Transverse colon (tissue), 4 donors: ENCODE results near the gene CASP5. TPM values are rescaled to one million over a fixed set of nuclear protein-coding genes. Genes with fewer than 3 reads are reported as not detected.
"Not testable (repeated sequence)": the region's sequence is repeated elsewhere in the genome, so short reads cannot be mapped to it uniquely, and the experiment has no call there.

ENCODE experiments used
- DNase-seq: peaks from one replicate; pipeline ENCODE4 v3.0.0-alpha.2; 2019
- H3K27ac ChIP-seq, 4 donors: fragments of 200-600 bp; sonication (generic); 2 replicates each; pipeline ENCODE4 v1.5.1; 2016 to 2018; ENCODE audit warnings: inconsistent platforms in 4 of 4
- H3K27me3 ChIP-seq: fragments of 200-600 bp; sonication (generic); 2 replicates; pipeline ENCODE4 v1.5.1; 2017; ENCODE audit warnings: inconsistent platforms
- H3K36me3 ChIP-seq, 4 donors: fragments of 200-600 bp; sonication (generic); 2 replicates each; pipeline ENCODE4 v1.5.1; 2017 to 2019; ENCODE audit warnings: inconsistent platforms in 4 of 4
- H3K4me1 ChIP-seq, 4 donors: fragments of 200-600 bp; sonication (generic); 2 replicates each; pipeline ENCODE4 v1.5.1; 2017 to 2020; ENCODE audit warnings: inconsistent platforms in 4 of 4
- H3K4me3 ChIP-seq, 4 donors: fragments of 200-600 bp; sonication (generic); 1 replicate in 1 of 4; 2 replicates in 3 of 4; pipeline versions ENCODE4 v1.5.1 to v1.6.1; 2017 to 2019; ENCODE audit warnings: inconsistent platforms in 4 of 4
- H3K9me3 ChIP-seq, 2 donors: fragments of 200-600 bp; sonication (generic); 2 replicates each; pipeline ENCODE4 v1.5.1; 2017 to 2019; ENCODE audit warnings: inconsistent platforms in 2 of 2
- EP300 ChIP-seq: sonication (generic); formaldehyde crosslinking; IDR thresholded peaks from one replicate; pipeline ENCODE4 v1.6.1; 2017; ENCODE audit warnings: antibody characterized with exemption, low read depth
- POLR2A ChIP-seq: fragments of 450-650 bp; IDR thresholded peaks from one replicate; pipeline ENCODE4 v1.6.1; 2016; ENCODE audit warnings: antibody characterized with exemption, mild to moderate bottlenecking, moderate library complexity
- POLR2AphosphoS5 ChIP-seq, 3 donors: sonication (generic); formaldehyde crosslinking; IDR thresholded peaks; one replicate each; pipeline ENCODE4 v1.6.1; 2016; ENCODE audit warnings: antibody characterized with exemption in 3 of 3
- WGBS, 2 donors: methylation state at CpG; one replicate each; pipeline ENCODE4 v1.1.5; 2018; ENCODE audit warnings: low coverage in 1 of 2; 5-methylcytosine and 5-hydroxymethylcytosine counted together
- in situ Hi-C, 4 donors: fragments of 200-750 bp; cut with MboI; loops; one replicate each; pipeline versions ENCODE4 v1.15.0 to v1.15.1; 2017; ENCODE audit warnings: low sequenced_read_pairs in 3 of 4, low pct_ligation_motif_present in 1 of 4, low pct_unique_long_range_greater_than_20kb in 1 of 4
- intact Hi-C: fragments of 100-400 bp; cut with DNase I; formaldehyde crosslinking; loops from one replicate; pipeline ENCODE4 v1.15.1; 2023; ENCODE audit warnings: low total_unique reads
- total RNA-seq, 4 donors: library from RNA; depleted of rRNA; stranded (reverse); fragments of >200 nt; gene quantifications; one replicate each; pipeline ENCODE4 v1.1.0, GENCODE V29; 2016
- TF ChIP-seq, protein P1 (sequence below), 5 experiments: fragments of 200-600 bp in 3 of 5; fragments of 450-650 bp in 2 of 5; sonication (generic) in 3 of 5; IDR thresholded peaks; 1 replicate in 2 of 5; 2 replicates in 3 of 5; pipeline ENCODE4 v1.5.1; 2016 to 2017; ENCODE audit warnings: antibody characterized with exemption in 5 of 5, inconsistent platforms in 3 of 5, mild to moderate bottlenecking in 2 of 5, moderate library complexity in 1 of 5

The CASP5 gene
- total RNA-seq: 10 to 100 TPM; 27.2 to 63.1 (median 38.0) TPM

DNA sequence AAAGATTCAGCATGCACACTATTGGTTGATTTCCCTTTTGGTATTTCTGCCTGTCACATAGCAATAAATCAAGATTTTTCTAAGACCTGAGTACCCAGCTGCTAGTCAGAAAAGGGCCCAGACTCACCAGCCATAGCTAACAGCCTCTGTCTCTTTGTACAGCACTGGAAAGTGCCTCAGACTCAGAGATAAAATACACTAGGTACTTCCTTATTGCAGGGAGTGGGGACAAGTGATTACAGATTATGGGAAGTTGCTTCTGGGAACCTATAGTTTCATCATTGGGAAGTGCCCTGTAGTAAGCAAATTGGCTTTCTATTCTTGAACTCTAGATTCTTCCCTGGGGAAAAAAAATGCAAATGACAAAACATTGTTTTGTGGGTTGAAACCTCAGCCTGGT, at the start of gene CASP5:
CASP5 (minus strand) TSS at position 166 of the 400 bp plus-strand sequence; CDS start at position 134, 32 bp downstream.
- Histone ChIP-seq H3K9me3 (no peaks in the 10 kb centered on the region), H3K4me1 (peaks cover 0 to 19% (median 6%) of the 10 kb centered on the region in 4 donors), H3K4me3 (peak within 1 kb of the TSS in 1 of 4 donors; percentile 1), H3K27ac (peak within 1 kb of the TSS; percentile 72 to 79 (median 74)), H3K27me3 (no peaks in the 10 kb centered on the region), H3K36me3 (peaks cover 0 to 9% (median 0%) of the 10 kb centered on the region in 4 donors)
- TF ChIP-seq POLR2A: peak; percentile 48
- TF ChIP-seq EP300: no peak
- peak in 2 of 3 donors; percentile 63 to 88 for TF ChIP-seq POLR2AphosphoS5 (IDR thresholded peaks at IDR 0.05)
- DNase-seq: peak; percentile 46
- intact Hi-C loops: no loop called here
- in situ Hi-C loops: no loop called here

DNA sequence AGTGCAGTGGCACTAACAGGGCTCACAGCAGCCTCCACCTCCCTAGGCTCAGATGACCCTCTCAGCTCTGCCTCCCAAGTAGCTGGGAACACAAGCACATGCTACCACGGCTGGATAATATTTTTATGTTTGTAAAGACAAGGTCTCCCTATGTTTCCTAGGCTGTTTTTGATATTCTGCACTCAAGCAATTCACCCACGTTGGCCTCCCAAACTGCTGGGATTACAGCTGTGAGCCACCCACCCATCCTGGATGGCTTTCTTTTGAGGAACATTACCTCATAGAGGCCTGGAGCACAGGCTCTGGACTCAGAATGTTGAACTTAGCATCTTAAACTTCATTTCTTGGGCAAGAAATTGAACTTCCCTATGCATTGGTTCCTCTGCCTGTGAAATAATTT, 49.1 kb upstream of the CASP5 start:
- H3K27ac ChIP-seq, H3K4me1 ChIP-seq, H3K36me3 ChIP-seq, H3K27me3 ChIP-seq, intact Hi-C loops, H3K9me3 ChIP-seq, DNase-seq, H3K4me3 ChIP-seq, in situ Hi-C loops: not testable (repeated sequence)
- 85% methylated on average over 1 of the region's 2 CpGs; no CpG with 5 or more reads in 1 of the 2 donors for WGBS, 2 donors

DNA sequence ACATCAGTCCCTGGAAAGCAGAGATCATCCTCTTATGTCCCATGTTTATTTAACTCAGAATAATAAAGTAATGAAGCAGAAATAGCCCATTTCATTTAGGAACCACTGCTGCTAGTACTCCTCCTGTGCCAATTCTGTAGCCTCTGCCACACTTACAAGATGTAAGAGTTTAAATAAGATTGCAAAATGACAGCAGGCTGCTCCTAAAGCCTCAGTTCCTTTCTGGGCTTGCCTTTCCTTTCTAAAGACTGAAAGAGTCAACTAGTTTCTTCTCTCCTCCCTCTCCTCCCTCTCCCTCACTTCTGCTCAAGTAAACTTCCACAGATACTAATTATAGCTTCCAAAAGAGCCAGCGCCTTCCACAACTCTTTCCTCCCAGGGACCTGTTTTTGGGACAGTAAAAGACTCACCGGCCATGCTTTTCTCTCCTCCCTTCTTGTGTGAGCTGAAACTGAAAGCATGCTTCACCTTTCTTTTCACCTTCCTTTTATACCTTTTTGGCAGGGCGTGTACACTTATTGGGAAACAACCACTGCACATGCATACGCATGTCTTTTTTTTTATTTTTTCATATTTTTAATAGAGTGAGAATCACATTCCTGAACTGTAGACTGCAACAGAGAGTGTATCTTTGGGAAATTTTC, 48.2 kb upstream of the CASP5 start:
- Histone ChIP-seq H3K4me3 (no peak overlapping the region), H3K27ac (no peak overlapping the region), H3K36me3 (no peaks in the 10 kb centered on the region), H3K27me3 (no peaks in the 10 kb centered on the region), H3K4me1 (peaks cover 0 to 4% (median 0%) of the 10 kb centered on the region in 4 donors), H3K9me3 (no peaks in the 10 kb centered on the region)
- no peak for DNase-seq
- intact Hi-C loops: no loop called here
- 63 to 64% methylated on average over 4 of the region's 4 CpGs for WGBS, 2 donors
- in situ Hi-C loops: no loop called here
- TF ChIP-seq, protein P1, sequence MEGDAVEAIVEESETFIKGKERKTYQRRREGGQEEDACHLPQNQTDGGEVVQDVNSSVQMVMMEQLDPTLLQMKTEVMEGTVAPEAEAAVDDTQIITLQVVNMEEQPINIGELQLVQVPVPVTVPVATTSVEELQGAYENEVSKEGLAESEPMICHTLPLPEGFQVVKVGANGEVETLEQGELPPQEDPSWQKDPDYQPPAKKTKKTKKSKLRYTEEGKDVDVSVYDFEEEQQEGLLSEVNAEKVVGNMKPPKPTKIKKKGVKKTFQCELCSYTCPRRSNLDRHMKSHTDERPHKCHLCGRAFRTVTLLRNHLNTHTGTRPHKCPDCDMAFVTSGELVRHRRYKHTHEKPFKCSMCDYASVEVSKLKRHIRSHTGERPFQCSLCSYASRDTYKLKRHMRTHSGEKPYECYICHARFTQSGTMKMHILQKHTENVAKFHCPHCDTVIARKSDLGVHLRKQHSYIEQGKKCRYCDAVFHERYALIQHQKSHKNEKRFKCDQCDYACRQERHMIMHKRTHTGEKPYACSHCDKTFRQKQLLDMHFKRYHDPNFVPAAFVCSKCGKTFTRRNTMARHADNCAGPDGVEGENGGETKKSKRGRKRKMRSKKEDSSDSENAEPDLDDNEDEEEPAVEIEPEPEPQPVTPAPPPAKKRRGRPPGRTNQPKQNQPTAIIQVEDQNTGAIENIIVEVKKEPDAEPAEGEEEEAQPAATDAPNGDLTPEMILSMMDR (IDR thresholded peaks at IDR 0.05): no peak
- TF ChIP-seq EP300 (no peak), POLR2A (no peak)

- no peak overlapping the region for H3K27ac ChIP-seq
- H3K4me3 ChIP-seq: no peak overlapping the region
- no peak for DNase-seq
- peaks cover 0 to 4% (median 0%) of the 10 kb centered on the region in 4 donors for H3K4me1 ChIP-seq
- WGBS, 2 donors: 69 to 84% methylated on average over 3 to 4 of the region's 4 CpGs
- no peaks in the 10 kb centered on the region for H3K9me3 ChIP-seq
- intact Hi-C loops: no loop called here
- in situ Hi-C loops: no loop called here
- H3K27me3 ChIP-seq: no peaks in the 10 kb centered on the region
- no peaks in the 10 kb centered on the region for H3K36me3 ChIP-seq
- TF ChIP-seq, protein P1 (IDR thresholded peaks at IDR 0.05): no peak
- no peak for TF ChIP-seq POLR2AphosphoS5 (IDR thresholded peaks at IDR 0.05)
- no peak for TF ChIP-seq EP300
- no peak for TF ChIP-seq POLR2A
Measured at GRCh38 chr11:105070306-105070705, 47.3 kb upstream of the CASP5 start.

DNA sequence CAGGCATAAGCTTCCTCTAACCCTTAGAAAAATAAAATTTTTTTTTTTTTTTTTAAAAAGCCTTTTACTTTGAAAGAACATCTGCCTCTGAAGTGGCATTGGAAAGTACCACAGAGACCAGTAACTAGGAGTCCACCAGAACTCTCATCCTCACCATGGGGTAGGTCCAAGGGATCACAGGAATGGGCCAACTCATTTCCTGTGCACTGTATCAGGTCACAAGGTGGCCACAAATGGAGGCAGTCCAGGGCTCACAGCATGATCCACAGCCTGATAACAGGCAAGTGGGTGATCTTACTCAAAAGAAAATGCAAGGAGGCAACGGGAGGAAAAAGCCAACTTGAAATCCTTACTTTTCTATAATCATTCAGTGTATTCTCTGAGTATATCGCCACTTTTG, 46.8 kb upstream of the CASP5 start:
- intact Hi-C loops, H3K4me3 ChIP-seq, H3K36me3 ChIP-seq, DNase-seq, in situ Hi-C loops, H3K4me1 ChIP-seq, H3K9me3 ChIP-seq, H3K27me3 ChIP-seq, H3K27ac ChIP-seq: not testable (repeated sequence)
- WGBS, 2 donors: 38 to 100% methylated on average over 1 to 2 of the region's 2 CpGs

DNA sequence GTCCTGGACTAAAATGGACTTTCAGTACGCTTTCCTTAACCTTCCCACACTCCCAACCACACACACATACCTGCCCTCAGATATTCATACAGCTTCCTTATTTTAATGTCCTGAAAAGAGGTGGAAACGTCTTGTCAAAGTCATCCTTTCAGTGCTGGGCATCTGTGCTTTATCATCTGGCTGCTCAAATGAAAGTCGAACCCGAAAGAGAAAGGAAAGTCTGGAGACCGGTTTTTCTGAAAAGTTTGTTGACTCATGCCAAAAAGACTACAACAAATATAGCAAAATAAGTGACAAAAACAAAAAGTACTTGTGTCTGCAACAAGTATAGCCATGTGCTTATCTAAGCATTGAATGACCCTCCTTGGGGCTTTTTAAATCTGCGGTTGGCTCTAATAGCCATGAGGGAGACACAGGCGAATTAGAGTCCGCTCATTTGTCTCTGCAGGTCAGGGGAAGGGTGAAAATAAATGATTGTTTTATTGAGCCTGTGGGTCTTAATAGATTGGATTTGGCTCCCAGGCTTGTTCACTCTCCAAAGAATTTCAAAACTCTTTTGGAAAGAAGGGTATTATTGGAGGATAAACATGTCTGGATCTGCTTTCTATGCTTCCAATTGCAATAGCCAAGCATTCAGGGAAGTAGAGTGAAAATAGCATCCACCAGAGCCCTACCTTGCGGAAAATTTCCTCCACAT, 40.4 kb upstream of the CASP5 start:
- intact Hi-C loops, H3K9me3 ChIP-seq, H3K36me3 ChIP-seq, H3K27me3 ChIP-seq, H3K27ac ChIP-seq, DNase-seq, H3K4me1 ChIP-seq, H3K4me3 ChIP-seq, in situ Hi-C loops: not testable (repeated sequence)
- 58 to 69% methylated on average over 8 to 9 of the region's 9 CpGs for WGBS, 2 donors
